Measurements from ENCODE around the gene GAMT.

The GAMT gene

GRCh38 chr19:1426736-1427135, 25.4 kb upstream of the GAMT start:
- Histone ChIP-seq H4K12ac (ENCODE audit: low read depth, low read length) (no peak overlapping the region), H2AK5ac (ENCODE audit: low read length) (no peak overlapping the region), H3K79me2 (ENCODE audit: control insufficient read depth, insufficient read depth, low read length, poor library complexity) (no peaks in the 10 kb centered on the region), H2BK5ac (ENCODE audit: low read depth, low read length, poor library complexity) (no peak overlapping the region), H3K4me1 (ENCODE audit: control insufficient read depth in 1 of 2, insufficient read depth in 2 of 2, low read length in 2 of 2) (peaks cover 9 to 14% of the 10 kb centered on the region in 2 experiments), H3K27ac (ENCODE audit: low read depth, low read length) (no peak overlapping the region), H3K9me3 (ENCODE audit: insufficient read depth, low read depth, low read length) (peaks cover 2% of the 10 kb centered on the region), H3K4ac (ENCODE audit: low read depth, low read length) (no peak overlapping the region), H3K36me3 (ENCODE audit: control insufficient read depth in 1 of 2, insufficient read depth in 2 of 2, low read length in 2 of 2) (peaks cover 79 to 83% of the 10 kb centered on the region in 2 experiments), H3K79me1 (ENCODE audit: low read length) (no peaks in the 10 kb centered on the region), H3K18ac (ENCODE audit: low read length) (no peak overlapping the region), H3K4me2 (ENCODE audit: low read length) (no peak overlapping the region), H4K91ac (ENCODE audit: low read depth, low read length) (no peak overlapping the region), H2BK12ac (ENCODE audit: low read length) (no peak overlapping the region), H2AFZ (ENCODE audit: insufficient read depth, low read length, poor library complexity) (no peak overlapping the region), H3K14ac (ENCODE audit: low read length) (no peak overlapping the region), H2BK120ac (ENCODE audit: insufficient read depth, low read length, poor library complexity) (no peak overlapping the region), H3K23ac (ENCODE audit: low read length) (no peak overlapping the region), H4K8ac (ENCODE audit: low read depth, low read length) (no peak overlapping the region), H3K27me3 (ENCODE audit: insufficient read depth, low read length) (no peaks in the 10 kb centered on the region), H3K9ac (ENCODE audit: low read length) (no peak overlapping the region), H3K4me3 (ENCODE audit: low read depth, low read length) (no peak overlapping the region)
- no CpG with 5 or more reads among the region's 9 CpGs for WGBS (ENCODE audit: extremely low coverage, insufficient coverage, insufficient read length)
- no peak for DNase-seq

GRCh38 chr19:1425902-1426301, 24.6 kb upstream of the GAMT start:
- Histone ChIP-seq H3K23ac (ENCODE audit: low read length) (no peak overlapping the region), H3K14ac (ENCODE audit: low read length) (no peak overlapping the region), H4K12ac (ENCODE audit: low read depth, low read length) (no peak overlapping the region), H3K4me2 (ENCODE audit: low read length) (peak overlapping the region; percentile 24), H2BK5ac (ENCODE audit: low read depth, low read length, poor library complexity) (no peak overlapping the region), H3K4me1 (ENCODE audit: control insufficient read depth in 1 of 2, insufficient read depth in 2 of 2, low read length in 2 of 2) (peaks cover 9 to 14% of the 10 kb centered on the region in 2 experiments), H3K27me3 (ENCODE audit: insufficient read depth, low read length) (no peaks in the 10 kb centered on the region), H2AFZ (ENCODE audit: insufficient read depth, low read length, poor library complexity) (no peak overlapping the region), H2BK12ac (ENCODE audit: low read length) (no peak overlapping the region), H3K9ac (ENCODE audit: low read length) (no peak overlapping the region), H3K27ac (ENCODE audit: low read depth, low read length) (peak overlapping the region; percentile 2), H2BK120ac (ENCODE audit: insufficient read depth, low read length, poor library complexity) (no peak overlapping the region), H4K8ac (ENCODE audit: low read depth, low read length) (no peak overlapping the region), H2AK5ac (ENCODE audit: low read length) (no peak overlapping the region), H3K79me2 (ENCODE audit: control insufficient read depth, insufficient read depth, low read length, poor library complexity) (no peaks in the 10 kb centered on the region), H3K18ac (ENCODE audit: low read length) (no peak overlapping the region), H3K79me1 (ENCODE audit: low read length) (no peaks in the 10 kb centered on the region), H4K91ac (ENCODE audit: low read depth, low read length) (no peak overlapping the region), H3K9me3 (ENCODE audit: insufficient read depth, low read depth, low read length) (peaks cover 2% of the 10 kb centered on the region), H3K4ac (ENCODE audit: low read depth, low read length) (no peak overlapping the region), H3K4me3 (ENCODE audit: low read depth, low read length) (no peak overlapping the region), H3K36me3 (ENCODE audit: control insufficient read depth in 1 of 2, insufficient read depth in 2 of 2, low read length in 2 of 2) (peaks cover 82 to 87% of the 10 kb centered on the region in 2 experiments)
- no CpG with 5 or more reads among the region's 14 CpGs for WGBS (ENCODE audit: extremely low coverage, insufficient coverage, insufficient read length)
- no peak for DNase-seq

GRCh38 chr19:1425102-1425837, 23.9 kb upstream of the GAMT start:
- peaks cover 9 to 14% of the 10 kb centered on the region in 2 experiments for H3K4me1 ChIP-seq (ENCODE audit: control insufficient read depth in 1 of 2, insufficient read depth in 2 of 2, low read length in 2 of 2)
- H4K91ac ChIP-seq (ENCODE audit: low read depth, low read length) = no peak overlapping the region
- H2BK120ac ChIP-seq (ENCODE audit: insufficient read depth, low read length, poor library complexity) = no peak overlapping the region
- H3K27me3 ChIP-seq (ENCODE audit: insufficient read depth, low read length) = no peaks in the 10 kb centered on the region
- H2BK5ac ChIP-seq (ENCODE audit: low read depth, low read length, poor library complexity) = no peak overlapping the region
- peak overlapping the region; percentile 16 for H3K18ac ChIP-seq (ENCODE audit: low read length)
- no peak overlapping the region for H3K9ac ChIP-seq (ENCODE audit: low read length)
- H4K12ac ChIP-seq (ENCODE audit: low read depth, low read length) = no peak overlapping the region
- no peak overlapping the region for H3K4me2 ChIP-seq (ENCODE audit: low read length)
- no peak overlapping the region for H4K8ac ChIP-seq (ENCODE audit: low read depth, low read length)
- H3K36me3 ChIP-seq (ENCODE audit: control insufficient read depth in 1 of 2, insufficient read depth in 2 of 2, low read length in 2 of 2) = peaks cover 85 to 90% of the 10 kb centered on the region in 2 experiments
- no peak overlapping the region for H2AK5ac ChIP-seq (ENCODE audit: low read length)
- no peak overlapping the region for H3K4me3 ChIP-seq (ENCODE audit: low read depth, low read length)
- DNase-seq = no peak
- no peak overlapping the region for H2BK12ac ChIP-seq (ENCODE audit: low read length)
- H2AFZ ChIP-seq (ENCODE audit: insufficient read depth, low read length, poor library complexity) = no peak overlapping the region
- no peak overlapping the region for H3K4ac ChIP-seq (ENCODE audit: low read depth, low read length)
- no peaks in the 10 kb centered on the region for H3K79me2 ChIP-seq (ENCODE audit: control insufficient read depth, insufficient read depth, low read length, poor library complexity)
- no peak overlapping the region for H3K23ac ChIP-seq (ENCODE audit: low read length)
- H3K79me1 ChIP-seq (ENCODE audit: low read length) = no peaks in the 10 kb centered on the region
- WGBS (ENCODE audit: extremely low coverage, insufficient coverage, insufficient read length) = no CpG with 5 or more reads among the region's 33 CpGs
- peaks cover 2% of the 10 kb centered on the region for H3K9me3 ChIP-seq (ENCODE audit: insufficient read depth, low read depth, low read length)
- peak overlapping the region; percentile 2 for H3K27ac ChIP-seq (ENCODE audit: low read depth, low read length)
- H3K14ac ChIP-seq (ENCODE audit: low read length) = no peak overlapping the region

GRCh38 chr19:1424192-1424955, 23.0 kb upstream of the GAMT start:
- H2AFZ ChIP-seq (ENCODE audit: insufficient read depth, low read length, poor library complexity) = no peak overlapping the region
- no peak overlapping the region for H4K8ac ChIP-seq (ENCODE audit: low read depth, low read length)
- no peak overlapping the region for H3K14ac ChIP-seq (ENCODE audit: low read length)
- H3K9me3 ChIP-seq (ENCODE audit: insufficient read depth, low read depth, low read length) = peaks cover 2% of the 10 kb centered on the region
- peaks cover 84 to 88% of the 10 kb centered on the region in 2 experiments for H3K36me3 ChIP-seq (ENCODE audit: control insufficient read depth in 1 of 2, insufficient read depth in 2 of 2, low read length in 2 of 2)
- H3K4me1 ChIP-seq (ENCODE audit: control insufficient read depth in 1 of 2, insufficient read depth in 2 of 2, low read length in 2 of 2) = peaks cover 9 to 14% of the 10 kb centered on the region in 2 experiments
- H4K91ac ChIP-seq (ENCODE audit: low read depth, low read length) = no peak overlapping the region
- peak overlapping the region; percentile 10 for H3K4ac ChIP-seq (ENCODE audit: low read depth, low read length)
- no peaks in the 10 kb centered on the region for H3K79me2 ChIP-seq (ENCODE audit: control insufficient read depth, insufficient read depth, low read length, poor library complexity)
- H3K18ac ChIP-seq (ENCODE audit: low read length) = peak overlapping the region; percentile 45
- no peak overlapping the region for H2BK5ac ChIP-seq (ENCODE audit: low read depth, low read length, poor library complexity)
- WGBS (ENCODE audit: extremely low coverage, insufficient coverage, insufficient read length) = no CpG with 5 or more reads among the region's 42 CpGs
- no peak overlapping the region for H3K4me3 ChIP-seq (ENCODE audit: low read depth, low read length)
- no peak overlapping the region for H2BK120ac ChIP-seq (ENCODE audit: insufficient read depth, low read length, poor library complexity)
- H3K23ac ChIP-seq (ENCODE audit: low read length) = no peak overlapping the region
- no peaks in the 10 kb centered on the region for H3K27me3 ChIP-seq (ENCODE audit: insufficient read depth, low read length)
- no peak overlapping the region for H3K9ac ChIP-seq (ENCODE audit: low read length)
- no peak overlapping the region for H2AK5ac ChIP-seq (ENCODE audit: low read length)
- no peak overlapping the region for H3K4me2 ChIP-seq (ENCODE audit: low read length)
- no peaks in the 10 kb centered on the region for H3K79me1 ChIP-seq (ENCODE audit: low read length)
- no peak overlapping the region for H3K27ac ChIP-seq (ENCODE audit: low read depth, low read length)
- no peak overlapping the region for H4K12ac ChIP-seq (ENCODE audit: low read depth, low read length)
- no peak for DNase-seq
- no peak overlapping the region for H2BK12ac ChIP-seq (ENCODE audit: low read length)

Measured in trophoblast cell (in vitro differentiated cells and primary cell).